GM12878 (cell line): ENCODE data around the gene TEX54. TPM values are rescaled to one million over a fixed set of nuclear protein-coding genes. Genes with fewer than 3 reads are reported as not detected.

Source experiments
- ATAC-seq: fragments of 200-7000 bp; cut with Tn5 transposase; 3 replicates; pipeline ENCODE4 v1.9.1; 2020; ENCODE audit warnings: mild to moderate bottlenecking, moderate library complexity
- BruUV-seq: library from RNA; stranded (reverse); fragments of 400-500 nt; replicated peaks from 2 replicates; lab custom pipeline; 2021; lab: Mats Ljungman, UMichigan
- CTCF ChIA-PET: fragments of 300-600 bp; sonication (Branson Sonifier 250); formaldehyde crosslinking; extraction: SDS; loops from one replicate; lab custom pipeline; 2021; ENCODE audit warnings: inconsistent platforms; lab: Yijun Ruan, JAX
- POLR2A ChIA-PET: fragments of 350-600 bp; formaldehyde crosslinking; extraction: SDS; loops from one replicate; lab custom pipeline; 2021; ENCODE audit warnings: inconsistent platforms; lab: Charles Lee
- RAD21 ChIA-PET: fragments of 300-600 bp; sonication (Branson Sonifier 250); formaldehyde crosslinking; loops from one replicate; lab custom pipeline; 2023; ENCODE audit warnings: antibody characterized with exemption; ENCODE audit not compliant: unreplicated experiment; lab: Charles Lee
- SMC1A ChIA-PET: fragments of 300-600 bp; sonication (Branson Sonifier 250); formaldehyde crosslinking; loops from one replicate; lab custom pipeline; 2023; ENCODE audit not compliant: unreplicated experiment, uncharacterized antibody; lab: Charles Lee
- DNase-seq: peaks from one replicate; pipeline ENCODE4 v3.0.0-alpha.2; 2011; ENCODE audit warnings: low read depth, low spot score
- FAIRE-seq: peaks from 3 replicates; lab custom pipeline; 2011; peaks lifted over from hg19 to GRCh38; lab: Jason Lieb, UNC
- H2AFZ ChIP-seq: 2 replicates; pipeline ENCODE4 v1.6.0; 2011; ENCODE audit warnings: low read depth, low read length, control low read depth; ENCODE audit not compliant: control insufficient read depth
- H3K27ac ChIP-seq: 2 replicates; pipeline ENCODE4 v1.5.1; 2011; ENCODE audit warnings: control low read depth; ENCODE audit not compliant: control insufficient read depth, insufficient read depth
- H3K27me3 ChIP-seq, 2 experiments: replicated peaks in 1 of 2; 2 replicates each; pipeline versions ENCODE4 v1.6.0 to v1.6.1; 2011; ENCODE audit warnings: low read length in 1 of 2; ENCODE audit not compliant: control insufficient read depth in 2 of 2, insufficient read depth in 2 of 2
- H3K36me3 ChIP-seq, 2 experiments: 2 replicates each; pipeline ENCODE4 v1.5.1; 2011; ENCODE audit warnings: low read length in 1 of 2; ENCODE audit not compliant: control insufficient read depth in 2 of 2, insufficient read depth in 2 of 2
- H3K4me1 ChIP-seq: 2 replicates; pipeline ENCODE4 v1.6.1; 2011; ENCODE audit warnings: mild to moderate bottlenecking, low read length, moderate library complexity, mixed read lengths; ENCODE audit not compliant: control insufficient read depth, insufficient read depth
- H3K4me2 ChIP-seq: 2 replicates; pipeline ENCODE4 v1.6.0; 2011; ENCODE audit warnings: control low read depth; ENCODE audit not compliant: control insufficient read depth, insufficient read depth
- H3K4me3 ChIP-seq: fragments of 200-600 bp; sonication (generic); 2 replicates; pipeline ENCODE4 v1.5.1; 2016
- H3K79me2 ChIP-seq: 2 replicates; pipeline ENCODE4 v1.6.0; 2011; ENCODE audit warnings: low read length; ENCODE audit not compliant: control insufficient read depth, insufficient read depth
- H3K9ac ChIP-seq: 2 replicates; pipeline ENCODE4 v1.8.0; 2011; ENCODE audit warnings: low read length, control low read depth, mixed read lengths; ENCODE audit not compliant: control insufficient read depth, insufficient read depth
- H3K9me3 ChIP-seq: replicated peaks from 3 replicates; pipeline ENCODE4 v1.5.1; 2011; ENCODE audit warnings: mild to moderate bottlenecking, low read length; ENCODE audit not compliant: control insufficient read depth, insufficient read depth
- H4K20me1 ChIP-seq: 2 replicates; pipeline ENCODE4 v1.6.0; 2011; ENCODE audit not compliant: control insufficient read depth, insufficient read depth
- HDAC2 ChIP-seq: fragments of 200-600 bp; sonication (generic); IDR thresholded peaks from 2 replicates; pipeline ENCODE4 v1.6.1; 2017
- POLR2AphosphoS2 ChIP-seq: IDR thresholded peaks from 2 replicates; pipeline ENCODE4 v1.6.1; 2011; ENCODE audit warnings: low read depth, mild to moderate bottlenecking, low read length, improper control_type of control experiment, moderate library complexity
- POLR2AphosphoS5 ChIP-seq: IDR thresholded peaks from 2 replicates; pipeline ENCODE4 v1.6.1; 2011; ENCODE audit warnings: mild to moderate bottlenecking, low read length, inconsistent platforms
- POU2F2 ChIP-seq: IDR thresholded peaks from 3 replicates; pipeline ENCODE4 v1.6.1; 2011; ENCODE audit warnings: low read depth, mild to moderate bottlenecking, low read length, borderline replicate concordance
- RBBP5 ChIP-seq: fragments of 200-600 bp; sonication (generic); conservative IDR thresholded peaks from 2 replicates; pipeline ENCODE4 v1.6.1; 2016
- WGBS: methylation state at CpG from one replicate; pipeline ENCODE4 v1.1.6; 2016; ENCODE audit warnings: low lambda C conversion rate; ENCODE audit not compliant: insufficient replicate concordance, insufficient coverage; ENCODE audit errors: missing lambda C conversion rate; 5-methylcytosine and 5-hydroxymethylcytosine counted together
- in situ Hi-C: fragments of 300-500 bp; cut with MboI; formaldehyde crosslinking; loops from 9 replicates; pipeline ENCODE4 v1.14.3; 2018; ENCODE audit warnings: mixed read lengths
- intact Hi-C: fragments of 100-400 bp; cut with micrococcal nuclease; formaldehyde crosslinking; loops from one replicate; pipeline ENCODE4 v1.14.2; 2022; ENCODE audit not compliant: unreplicated experiment
- polyA plus RNA-seq, 11 experiments: library from polyadenylated mRNA; depleted of rRNA in 4 of 11; unstranded in 6 of 11; stranded (reverse) in 5 of 11; fragments of >200 nt; fragmentation: Nextera tagmentation in 4 of 11; fragmentation: Illumina TruSeq in 1 of 11; extraction: Ambion mirVana in 4 of 11; extraction: Trizol in 1 of 11; gene quantifications; 1 replicate in 1 of 11; 2 replicates in 10 of 11; pipeline versions ENCODE4 v1.2.1 to v1.2.3, GENCODE V29; 2011 to 2016; ENCODE audit warnings: inconsistent platforms in 2 of 11, missing spikeins in 2 of 11, low read depth in 1 of 11
- total RNA-seq, 4 experiments: library from RNA; depleted of rRNA in 3 of 4; stranded (reverse); fragments of >200 nt in 3 of 4; fragmentation: Illumina TruSeq in 1 of 4; extraction: Trizol in 1 of 4; gene quantifications; 2 replicates each; pipeline versions ENCODE4 v1.2.1 to v1.2.3, GENCODE V29; 2013 to 2021
- TF ChIP-seq, protein P1 (sequence below): IDR thresholded peaks from 2 replicates; pipeline ENCODE4 v1.6.1; 2012; ENCODE audit warnings: low read depth, low read length, improper control_type of control experiment
- TF ChIP-seq, protein P2 (sequence below): fragments of 450-650 bp; IDR thresholded peaks from 2 replicates; pipeline ENCODE4 v1.6.1; 2016; ENCODE audit warnings: mild to moderate bottlenecking
- TF ChIP-seq, protein P3 (sequence below): fragments of 150-350 bp; IDR thresholded peaks from 2 replicates; pipeline ENCODE4 v1.6.1; 2016; ENCODE audit warnings: low read depth, low read length

The TEX54 gene
- total and polyA plus RNA-seq, 10 of the 15 experiments (the other 5 are each of a cell fraction or from before 2014, with no cell fraction given), result 0.38 to 0.68 (median 0.51) TPM; not detected in 7

GRCh38 chr11:62810748-62811147 lies 21.9 kb downstream of the TEX54 start:
- Histone ChIP-seq H3K36me3 (peaks cover 0 to 3% of the 10 kb centered on the region in 2 experiments; a peak in 1 of 4 replicates), H3K9me3 (no peaks in the 10 kb centered on the region), H3K27me3 (no peaks in the 10 kb centered on the region), H4K20me1 (no peaks in the 10 kb centered on the region), H3K4me1 (peaks cover 11% of the 10 kb centered on the region), H3K9ac (no peak overlapping the region), H3K27ac (no peak overlapping the region), H3K4me3 (no peak overlapping the region), H3K4me2 (no peak overlapping the region), H2AFZ (no peak overlapping the region), H3K79me2 (peaks cover 2% of the 10 kb centered on the region; the same call in 1 of the 2 replicates)
- POLR2A ChIA-PET, result interaction anchor here (0.5 to 1.0 kb wide), 3 partner anchors 13 to 137 kb away, joined by 3 to 4 read pairs (median 3); no protein-coding TSS in a partner anchor
- no peak for FAIRE-seq
- no peak for DNase-seq
- in situ Hi-C loops (no loop called here), intact Hi-C loops (no loop called here)
- no peak for ATAC-seq
- CTCF ChIA-PET, result interaction anchor here (0.9 kb wide), 1 partner anchor 24 kb away, joined by 3 read pairs; the partner anchor contains the start of gene TMEM179B
- WGBS, result 44% methylated on average over 1 of the region's 1 CpG
- TF ChIP-seq, protein P1, sequence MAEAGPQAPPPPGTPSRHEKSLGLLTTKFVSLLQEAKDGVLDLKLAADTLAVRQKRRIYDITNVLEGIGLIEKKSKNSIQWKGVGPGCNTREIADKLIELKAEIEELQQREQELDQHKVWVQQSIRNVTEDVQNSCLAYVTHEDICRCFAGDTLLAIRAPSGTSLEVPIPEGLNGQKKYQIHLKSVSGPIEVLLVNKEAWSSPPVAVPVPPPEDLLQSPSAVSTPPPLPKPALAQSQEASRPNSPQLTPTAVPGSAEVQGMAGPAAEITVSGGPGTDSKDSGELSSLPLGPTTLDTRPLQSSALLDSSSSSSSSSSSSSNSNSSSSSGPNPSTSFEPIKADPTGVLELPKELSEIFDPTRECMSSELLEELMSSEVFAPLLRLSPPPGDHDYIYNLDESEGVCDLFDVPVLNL, result no peak
- TF ChIP-seq POU2F2, result no peak
- RAD21 ChIA-PET, result no interaction called here
- SMC1A ChIA-PET, result no interaction called here
- BruUV-seq, result no TSS peak

DNA sequence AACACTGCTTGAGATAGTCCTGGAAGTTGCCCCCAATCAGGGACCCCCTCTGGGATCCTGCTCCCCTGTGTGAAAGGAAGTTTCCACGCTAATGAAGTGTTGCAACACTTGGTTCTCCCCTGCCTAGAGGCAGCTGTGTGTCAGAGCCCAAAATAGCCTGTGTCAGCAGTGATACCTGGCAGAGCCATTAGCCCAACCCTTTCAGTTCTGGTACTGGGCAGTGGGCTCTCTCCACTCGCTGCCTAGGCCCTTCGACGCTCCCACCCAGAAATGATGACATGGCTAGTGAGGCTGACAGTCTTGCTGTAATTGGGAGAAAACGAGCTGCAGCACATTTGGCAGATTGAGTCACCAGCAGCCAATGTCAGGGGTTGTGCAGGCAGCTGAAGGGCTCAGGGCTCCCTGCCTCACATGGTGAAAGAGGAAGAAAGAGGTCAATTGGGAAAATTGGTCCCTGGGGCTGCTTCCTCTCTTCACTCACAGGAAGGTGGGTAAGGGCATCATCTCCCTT lies 26.0 kb downstream of the TEX54 start:
- DNase-seq (no peak), FAIRE-seq (no peak), ATAC-seq (no peak)
- H3K4me1 ChIP-seq, result peaks cover 15% of the 10 kb centered on the region
- peak overlapping the region; percentile 95 for H3K9ac ChIP-seq
- WGBS, result 42% methylated on average over 5 of the region's 5 CpGs
- H2AFZ ChIP-seq, result no peak overlapping the region; the same call in 1 of the 2 replicates
- H3K36me3 ChIP-seq, result peaks cover 2 to 13% of the 10 kb centered on the region in 2 experiments; a peak in 3 of 4 replicates
- ChIA-PET POLR2A (interaction anchor here (0.5 to 2.2 kb wide), 19 partner anchors 8 to 1398 kb away, joined by 3 to 17 read pairs (median 6); partner anchors contain the start of genes STX5, TEX54, TMEM179B and TMEM223), CTCF (interaction anchor here (0.9 to 1.9 kb wide), 5 partner anchors 9 to 125 kb away, joined by 3 to 15 read pairs (median 3); no protein-coding TSS in a partner anchor), RAD21 (interaction anchor here (0.9 to 2.0 kb wide), 8 partner anchors 9 to 141 kb away, joined by 3 to 9 read pairs (median 4); partner anchors contain the start of genes C11orf98, CSKMT, STX5 and TEX54), SMC1A (interaction anchor here (0.6 to 2.1 kb wide), 9 partner anchors 9 to 142 kb away, joined by 3 to 10 read pairs (median 3); partner anchors contain the start of gene STX5)
- peak overlapping the region; percentile 69 for H3K27ac ChIP-seq
- H3K4me2 ChIP-seq, result peak overlapping the region; percentile 91
- H3K27me3 ChIP-seq, result no peaks in the 10 kb centered on the region
- peaks cover 25% of the 10 kb centered on the region for H3K79me2 ChIP-seq
- no peaks in the 10 kb centered on the region for H3K9me3 ChIP-seq
- H3K4me3 ChIP-seq, result peak overlapping the region; percentile 85; the same call in 1 of the 2 replicates
- intact Hi-C loops, result no loop called here
- H4K20me1 ChIP-seq, result no peaks in the 10 kb centered on the region
- no TSS peak for BruUV-seq
- in situ Hi-C loops, result no loop called here
- TF ChIP-seq, protein P2, sequence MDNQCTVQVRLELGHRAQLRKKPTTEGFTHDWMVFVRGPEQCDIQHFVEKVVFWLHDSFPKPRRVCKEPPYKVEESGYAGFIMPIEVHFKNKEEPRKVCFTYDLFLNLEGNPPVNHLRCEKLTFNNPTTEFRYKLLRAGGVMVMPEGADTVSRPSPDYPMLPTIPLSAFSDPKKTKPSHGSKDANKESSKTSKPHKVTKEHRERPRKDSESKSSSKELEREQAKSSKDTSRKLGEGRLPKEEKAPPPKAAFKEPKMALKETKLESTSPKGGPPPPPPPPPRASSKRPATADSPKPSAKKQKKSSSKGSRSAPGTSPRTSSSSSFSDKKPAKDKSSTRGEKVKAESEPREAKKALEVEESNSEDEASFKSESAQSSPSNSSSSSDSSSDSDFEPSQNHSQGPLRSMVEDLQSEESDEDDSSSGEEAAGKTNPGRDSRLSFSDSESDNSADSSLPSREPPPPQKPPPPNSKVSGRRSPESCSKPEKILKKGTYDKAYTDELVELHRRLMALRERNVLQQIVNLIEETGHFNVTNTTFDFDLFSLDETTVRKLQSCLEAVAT, result no peak
- no peak for TF ChIP-seq POLR2AphosphoS5
- TF ChIP-seq, protein P3, sequence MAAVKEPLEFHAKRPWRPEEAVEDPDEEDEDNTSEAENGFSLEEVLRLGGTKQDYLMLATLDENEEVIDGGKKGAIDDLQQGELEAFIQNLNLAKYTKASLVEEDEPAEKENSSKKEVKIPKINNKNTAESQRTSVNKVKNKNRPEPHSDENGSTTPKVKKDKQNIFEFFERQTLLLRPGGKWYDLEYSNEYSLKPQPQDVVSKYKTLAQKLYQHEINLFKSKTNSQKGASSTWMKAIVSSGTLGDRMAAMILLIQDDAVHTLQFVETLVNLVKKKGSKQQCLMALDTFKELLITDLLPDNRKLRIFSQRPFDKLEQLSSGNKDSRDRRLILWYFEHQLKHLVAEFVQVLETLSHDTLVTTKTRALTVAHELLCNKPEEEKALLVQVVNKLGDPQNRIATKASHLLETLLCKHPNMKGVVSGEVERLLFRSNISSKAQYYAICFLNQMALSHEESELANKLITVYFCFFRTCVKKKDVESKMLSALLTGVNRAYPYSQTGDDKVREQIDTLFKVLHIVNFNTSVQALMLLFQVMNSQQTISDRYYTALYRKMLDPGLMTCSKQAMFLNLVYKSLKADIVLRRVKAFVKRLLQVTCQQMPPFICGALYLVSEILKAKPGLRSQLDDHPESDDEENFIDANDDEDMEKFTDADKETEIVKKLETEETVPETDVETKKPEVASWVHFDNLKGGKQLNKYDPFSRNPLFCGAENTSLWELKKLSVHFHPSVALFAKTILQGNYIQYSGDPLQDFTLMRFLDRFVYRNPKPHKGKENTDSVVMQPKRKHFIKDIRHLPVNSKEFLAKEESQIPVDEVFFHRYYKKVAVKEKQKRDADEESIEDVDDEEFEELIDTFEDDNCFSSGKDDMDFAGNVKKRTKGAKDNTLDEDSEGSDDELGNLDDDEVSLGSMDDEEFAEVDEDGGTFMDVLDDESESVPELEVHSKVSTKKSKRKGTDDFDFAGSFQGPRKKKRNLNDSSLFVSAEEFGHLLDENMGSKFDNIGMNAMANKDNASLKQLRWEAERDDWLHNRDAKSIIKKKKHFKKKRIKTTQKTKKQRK, result no peak
- no peak for TF ChIP-seq POLR2AphosphoS2
- no peak for TF ChIP-seq HDAC2
- TF ChIP-seq RBBP5, result no peak
